ENCODE results near the gene ICA1.
"Not testable (repeated sequence)": the region's sequence is repeated elsewhere in the genome, so short reads cannot be mapped to it uniquely, and the experiment has no call there.

Gene ICA1

GRCh38 chr7:8065356-8065813 lies 196.6 kb downstream of the ICA1 start:
- H3K9ac ChIP-seq (ENCODE audit: low read depth, low read length): no peak overlapping the region
- H3K4me1 ChIP-seq (ENCODE audit: insufficient read depth, low read length): peaks cover 19% of the 10 kb centered on the region; the same call in 1 of the 2 replicates
- H3K27ac ChIP-seq (ENCODE audit: low read length): no peak overlapping the region
- no peaks in the 10 kb centered on the region for H3K27me3 ChIP-seq (ENCODE audit: insufficient read depth, low read length)
- no peak overlapping the region for H3K4me3 ChIP-seq (ENCODE audit: low read length)
- H3K9me3 ChIP-seq (ENCODE audit: insufficient read depth, low read depth, low read length): no peaks in the 10 kb centered on the region
- H3K36me3 ChIP-seq (ENCODE audit: insufficient read depth, low read depth, low read length): peaks cover 12% of the 10 kb centered on the region; the same call in 1 of the 2 replicates

- H3K27ac ChIP-seq (ENCODE audit: low read length): no peak overlapping the region
- no peaks in the 10 kb centered on the region for H3K27me3 ChIP-seq (ENCODE audit: insufficient read depth, low read length)
- H3K4me1 ChIP-seq (ENCODE audit: insufficient read depth, low read length): peaks cover 19% of the 10 kb centered on the region; the same call in 1 of the 2 replicates
- peaks cover 17% of the 10 kb centered on the region; the same call in 1 of the 2 replicates for H3K36me3 ChIP-seq (ENCODE audit: insufficient read depth, low read depth, low read length)
- no peak overlapping the region for H3K4me3 ChIP-seq (ENCODE audit: low read length)
- H3K9ac ChIP-seq (ENCODE audit: low read depth, low read length): no peak overlapping the region
- no peaks in the 10 kb centered on the region for H3K9me3 ChIP-seq (ENCODE audit: insufficient read depth, low read depth, low read length)
These were observed 197.1 kb downstream of the ICA1 start for GRCh38 chr7:8064828-8065227.

GRCh38 chr7:8063706-8064297 lies 198.2 kb downstream of the ICA1 start:
- peaks cover 11% of the 10 kb centered on the region; the same call in 1 of the 2 replicates for H3K4me1 ChIP-seq (ENCODE audit: insufficient read depth, low read length)
- no peak overlapping the region for H3K27ac ChIP-seq (ENCODE audit: low read length)
- H3K9ac ChIP-seq (ENCODE audit: low read depth, low read length): no peak overlapping the region
- H3K9me3 ChIP-seq (ENCODE audit: insufficient read depth, low read depth, low read length): no peaks in the 10 kb centered on the region
- H3K27me3 ChIP-seq (ENCODE audit: insufficient read depth, low read length): no peaks in the 10 kb centered on the region
- H3K36me3 ChIP-seq (ENCODE audit: insufficient read depth, low read depth, low read length): peaks cover 20% of the 10 kb centered on the region; the same call in 1 of the 2 replicates
- no peak overlapping the region for H3K4me3 ChIP-seq (ENCODE audit: low read length)

- H3K27ac ChIP-seq (ENCODE audit: low read length); H3K9ac ChIP-seq (ENCODE audit: low read depth, low read length); H3K4me3 ChIP-seq (ENCODE audit: low read length); H3K4me1 ChIP-seq (ENCODE audit: insufficient read depth, low read length); H3K27me3 ChIP-seq (ENCODE audit: insufficient read depth, low read length); H3K9me3 ChIP-seq (ENCODE audit: insufficient read depth, low read depth, low read length): not testable (repeated sequence)
- peaks cover 20% of the 10 kb centered on the region; the same call in 1 of the 2 replicates for H3K36me3 ChIP-seq (ENCODE audit: insufficient read depth, low read depth, low read length)
These were observed 198.7 kb downstream of the ICA1 start for GRCh38 chr7:8063300-8063699.

Measured in iPS-20b (cell line).